Tibial artery (tissue), 4 donors: ENCODE measurements around the gene RHCE.
"Not testable (repeated sequence)": the region's sequence is repeated elsewhere in the genome, so short reads cannot be mapped to it uniquely, and the experiment has no call there.

ENCODE experiments used
- DNase-seq, 2 donors: peaks; one replicate each; pipeline ENCODE4 v3.0.0-alpha.2; 2019
- H3K27ac ChIP-seq, 2 donors: fragments of 200-600 bp; sonication (generic) in 1 of 2; 1 replicate in 1 of 2; 2 replicates in 1 of 2; pipeline ENCODE4 v1.5.1; 2018 to 2019; ENCODE audit warnings: mild to moderate bottlenecking in 1 of 2
- H3K27me3 ChIP-seq, 2 donors: fragments of 200-600 bp; sonication (generic) in 1 of 2; one replicate each; pipeline versions ENCODE4 v1.5.1 to v1.6.0; 2016 to 2019
- H3K36me3 ChIP-seq, 3 donors: fragments of 200-600 bp; sonication (generic) in 2 of 3; one replicate each; pipeline ENCODE4 v1.5.1; 2016 to 2019; ENCODE audit warnings: mild to moderate bottlenecking in 2 of 3
- H3K4me1 ChIP-seq, 4 donors: fragments of 200-600 bp; sonication (generic) in 2 of 4; 1 replicate in 3 of 4; 2 replicates in 1 of 4; pipeline ENCODE4 v1.5.1; 2016 to 2019
- H3K4me3 ChIP-seq, 2 donors: fragments of 200-600 bp; sonication (generic) in 1 of 2; 1 replicate in 1 of 2; 2 replicates in 1 of 2; pipeline ENCODE4 v1.5.1; 2018 to 2019; ENCODE audit warnings: mild to moderate bottlenecking in 2 of 2
- H3K9me3 ChIP-seq, 3 donors: fragments of 200-600 bp; sonication (generic) in 1 of 3; one replicate each; pipeline ENCODE4 v1.5.1; 2016 to 2019
- intact Hi-C: fragments of 100-400 bp; cut with DNase I; formaldehyde crosslinking; loops from one replicate; pipeline ENCODE4 v1.15.0; 2023; ENCODE audit warnings: low total_unique reads
- TF ChIP-seq, protein P1 (sequence below), 2 experiments: fragments of 200-600 bp in 1 of 2; fragments of 450-650 bp in 1 of 2; IDR thresholded peaks; one replicate each; pipeline ENCODE4 v1.5.1; 2017 to 2019; ENCODE audit warnings: antibody characterized with exemption in 2 of 2, mild to moderate bottlenecking in 1 of 2, moderate library complexity in 1 of 2

Gene RHCE

DNA sequence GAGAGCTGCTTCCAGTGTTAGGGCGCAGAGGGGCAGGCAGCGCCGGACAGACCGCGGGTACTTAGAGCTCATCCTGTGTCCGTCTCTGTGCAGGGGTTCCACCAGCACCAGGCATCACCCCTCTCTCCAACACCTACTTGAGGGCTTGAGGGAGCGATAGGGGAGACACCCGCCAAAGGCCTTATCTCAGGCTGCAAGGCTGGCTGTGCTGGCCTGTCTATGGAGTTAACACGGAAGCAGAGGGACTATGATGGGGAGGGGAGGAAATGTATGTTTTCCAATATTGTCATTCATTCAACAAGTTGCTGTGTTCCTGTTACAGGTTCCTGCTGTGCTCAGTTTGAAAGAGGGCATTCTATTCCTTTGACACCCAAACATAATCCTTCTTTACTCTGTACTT is at the start of gene RHCE:
Gene RHCE (minus strand): TSS at position 111 of the 400 bp plus-strand sequence. CDS start 39 bp downstream, at position 72.
- H3K27me3 ChIP-seq, DNase-seq, H3K9me3 ChIP-seq, H3K4me1 ChIP-seq, H3K4me3 ChIP-seq, H3K27ac ChIP-seq, intact Hi-C loops, H3K36me3 ChIP-seq: not testable (repeated sequence)

DNA sequence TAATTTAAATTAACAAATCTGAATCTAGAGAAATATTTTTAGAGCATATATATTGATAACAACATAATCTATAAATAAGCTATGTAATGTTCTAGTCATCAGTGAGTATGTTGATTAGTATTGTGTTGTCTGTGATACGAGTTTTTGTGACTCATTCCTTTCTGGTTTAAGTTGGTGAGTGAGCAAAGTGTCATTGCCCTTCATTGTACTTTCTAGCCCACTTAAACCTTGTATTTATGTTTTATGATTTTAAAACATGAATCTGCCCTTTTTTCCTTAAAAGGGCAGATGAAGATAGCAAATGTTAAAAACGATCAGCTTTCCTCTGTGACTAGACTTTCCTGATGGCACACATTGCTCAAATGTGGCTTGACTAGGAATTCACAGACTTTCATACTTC is 48.6 kb upstream of the RHCE start:
- no peaks in the 10 kb centered on the region for H3K27me3 ChIP-seq
- intact Hi-C loops: no loop called here
- H3K4me1 ChIP-seq: peaks cover 0 to 53% (median 15%) of the 10 kb centered on the region in 4 donors
- TF ChIP-seq, protein P1, sequence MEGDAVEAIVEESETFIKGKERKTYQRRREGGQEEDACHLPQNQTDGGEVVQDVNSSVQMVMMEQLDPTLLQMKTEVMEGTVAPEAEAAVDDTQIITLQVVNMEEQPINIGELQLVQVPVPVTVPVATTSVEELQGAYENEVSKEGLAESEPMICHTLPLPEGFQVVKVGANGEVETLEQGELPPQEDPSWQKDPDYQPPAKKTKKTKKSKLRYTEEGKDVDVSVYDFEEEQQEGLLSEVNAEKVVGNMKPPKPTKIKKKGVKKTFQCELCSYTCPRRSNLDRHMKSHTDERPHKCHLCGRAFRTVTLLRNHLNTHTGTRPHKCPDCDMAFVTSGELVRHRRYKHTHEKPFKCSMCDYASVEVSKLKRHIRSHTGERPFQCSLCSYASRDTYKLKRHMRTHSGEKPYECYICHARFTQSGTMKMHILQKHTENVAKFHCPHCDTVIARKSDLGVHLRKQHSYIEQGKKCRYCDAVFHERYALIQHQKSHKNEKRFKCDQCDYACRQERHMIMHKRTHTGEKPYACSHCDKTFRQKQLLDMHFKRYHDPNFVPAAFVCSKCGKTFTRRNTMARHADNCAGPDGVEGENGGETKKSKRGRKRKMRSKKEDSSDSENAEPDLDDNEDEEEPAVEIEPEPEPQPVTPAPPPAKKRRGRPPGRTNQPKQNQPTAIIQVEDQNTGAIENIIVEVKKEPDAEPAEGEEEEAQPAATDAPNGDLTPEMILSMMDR (IDR thresholded peaks at IDR 0.05): no peak
- H3K4me3 ChIP-seq: no peak overlapping the region
- no peak overlapping the region for H3K27ac ChIP-seq
- no peak for DNase-seq
- no peaks in the 10 kb centered on the region for H3K9me3 ChIP-seq
- no peaks in the 10 kb centered on the region for H3K36me3 ChIP-seq

DNA sequence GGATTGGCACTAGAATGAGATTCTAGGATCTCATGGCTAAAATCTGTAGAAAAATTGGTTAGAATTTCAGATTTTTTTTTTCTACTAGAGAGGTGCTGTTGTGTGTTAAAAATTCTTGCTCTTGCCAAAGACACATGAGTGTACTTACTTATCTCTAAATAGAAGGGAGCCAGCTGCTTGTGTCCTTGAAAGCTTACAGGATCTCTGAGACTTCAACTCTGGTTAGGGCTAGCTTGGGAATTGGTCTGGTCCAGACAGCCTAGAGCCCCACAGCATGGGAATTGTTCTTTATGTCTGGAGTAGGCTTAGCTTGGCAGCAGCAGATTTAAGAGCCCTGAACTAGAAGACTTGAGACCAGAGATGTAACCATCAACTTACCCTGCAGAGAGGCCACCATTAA is 47.4 kb upstream of the RHCE start:
- no peaks in the 10 kb centered on the region for H3K27me3 ChIP-seq

DNA sequence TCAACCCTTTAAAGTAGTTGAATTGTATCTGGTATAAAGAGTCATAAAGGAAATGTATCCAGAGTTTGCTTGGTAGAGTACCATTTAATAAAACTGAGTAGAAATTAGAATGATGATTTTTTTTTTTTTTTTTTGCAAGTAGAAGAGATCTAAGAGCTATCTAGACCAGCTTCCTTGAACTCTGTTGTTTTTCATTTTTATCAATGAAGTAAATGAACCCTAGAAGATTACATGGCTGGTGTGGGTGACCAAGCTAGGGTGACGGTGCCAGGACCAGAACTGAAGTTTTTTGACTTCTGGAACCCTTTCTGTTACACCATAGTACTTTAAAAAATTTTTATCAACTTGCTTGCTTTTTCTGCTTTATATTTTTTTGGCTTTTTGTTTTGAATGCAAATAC is 47.0 kb upstream of the RHCE start:
- no peaks in the 10 kb centered on the region for H3K27me3 ChIP-seq
- no peak for DNase-seq
- intact Hi-C loops: no loop called here
- no peaks in the 10 kb centered on the region for H3K36me3 ChIP-seq
- no peak overlapping the region for H3K27ac ChIP-seq
- H3K4me3 ChIP-seq: no peak overlapping the region
- no peaks in the 10 kb centered on the region for H3K9me3 ChIP-seq
- peaks cover 0 to 55% (median 13%) of the 10 kb centered on the region in 4 donors for H3K4me1 ChIP-seq
- TF ChIP-seq, protein P1 (IDR thresholded peaks at IDR 0.05): no peak

More for the DNA sequence above, 47.4 kb upstream of the RHCE start:
- H3K9me3 ChIP-seq: no peaks in the 10 kb centered on the region
- peaks cover 0 to 53% (median 11%) of the 10 kb centered on the region in 4 donors for H3K4me1 ChIP-seq
- no peaks in the 10 kb centered on the region for H3K36me3 ChIP-seq
- DNase-seq: no peak
- no peak overlapping the region for H3K27ac ChIP-seq
- TF ChIP-seq, protein P1 (IDR thresholded peaks at IDR 0.05): no peak
- no peak overlapping the region for H3K4me3 ChIP-seq
- intact Hi-C loops: no loop called here

DNA sequence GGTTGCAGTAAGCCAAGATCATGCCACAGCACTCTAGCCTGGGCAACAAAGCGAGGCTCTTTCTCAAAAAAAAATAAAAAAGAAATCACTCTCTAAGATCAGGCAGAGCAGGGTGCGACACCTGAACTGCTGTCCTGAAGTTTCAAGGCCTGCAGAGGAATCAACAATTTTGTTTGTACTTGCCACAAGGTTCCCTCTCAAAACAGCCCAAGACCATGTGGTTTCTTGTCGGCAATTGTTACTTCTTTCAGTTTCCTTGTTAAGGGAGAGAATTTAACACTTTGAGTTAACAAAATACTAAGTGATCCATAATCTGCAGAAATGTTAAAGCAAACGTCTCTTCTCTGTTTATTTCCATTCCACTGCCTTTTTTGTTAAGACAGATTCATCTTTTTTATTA is 46.6 kb upstream of the RHCE start:
- Histone ChIP-seq H3K9me3 (no peaks in the 10 kb centered on the region), H3K4me3 (no peak overlapping the region), H3K4me1 (peaks cover 0 to 55% (median 14%) of the 10 kb centered on the region in 4 donors), H3K36me3 (no peaks in the 10 kb centered on the region), H3K27me3 (no peaks in the 10 kb centered on the region), H3K27ac (no peak overlapping the region)
- intact Hi-C loops: no loop called here
- DNase-seq: no peak
- TF ChIP-seq, protein P1 (IDR thresholded peaks at IDR 0.05): no peak

DNA sequence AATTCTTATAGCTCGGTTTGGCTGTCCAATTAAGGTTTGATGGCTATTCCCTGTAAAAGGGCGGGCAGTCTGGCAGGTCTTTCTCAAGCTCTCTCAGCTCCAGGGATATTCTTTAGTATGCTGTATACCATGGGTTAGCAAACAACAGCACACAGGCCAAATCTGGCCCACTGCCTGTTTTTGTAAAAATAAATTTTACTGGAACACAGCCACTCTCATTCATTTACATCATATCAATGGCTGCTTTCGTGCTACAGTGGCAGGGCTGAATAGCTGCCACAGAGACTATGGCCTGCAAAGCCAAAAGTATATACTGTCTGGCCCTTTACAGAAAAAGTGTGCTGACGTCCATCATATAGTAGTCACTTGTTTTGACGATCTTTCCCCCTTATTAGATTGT is 42.1 kb upstream of the RHCE start:
- no peak overlapping the region for H3K4me3 ChIP-seq
- intact Hi-C loops: no loop called here
- H3K27ac ChIP-seq: no peak overlapping the region
- peaks cover 0 to 24% (median 22%) of the 10 kb centered on the region in 3 donors for H3K36me3 ChIP-seq
- peaks cover 0 to 67% (median 17%) of the 10 kb centered on the region in 4 donors for H3K4me1 ChIP-seq
- no peaks in the 10 kb centered on the region for H3K9me3 ChIP-seq
- no peaks in the 10 kb centered on the region for H3K27me3 ChIP-seq
- TF ChIP-seq, protein P1 (IDR thresholded peaks at IDR 0.05): no peak
- DNase-seq: no peak
